HG03196 (cell line): Measurements from ENCODE around the gene B4GALT3.

Source experiments
- ATAC-seq: cut with Tn5 transposase; IDR thresholded peaks from one replicate; pipeline ENCODE4 v1.9.1; 2021; ENCODE audit not compliant: unreplicated experiment

B4GALT3 gene

GRCh38 chr1:161206411-161207140 is 29.3 kb upstream of the B4GALT3 start:
- ATAC-seq = no peak

GRCh38 chr1:161201836-161202712 is 24.8 kb upstream of the B4GALT3 start, which contains the start of gene NDUFS2:
TSS of gene NDUFS2 (plus strand) at chr1:161202367. CDS start at chr1:161202386, 19 bp downstream.
- ATAC-seq = peak; percentile 91

- no peak for ATAC-seq
Observed at GRCh38 chr1:161200992-161201835, 23.9 kb upstream of the B4GALT3 start.

- ATAC-seq = no peak
Observed at GRCh38 chr1:161200421-161200991, 23.2 kb upstream of the B4GALT3 start.

- no peak for ATAC-seq
Observed at GRCh38 chr1:161199506-161200139, 22.3 kb upstream of the B4GALT3 start.

GRCh38 chr1:161198897-161199431 is 21.7 kb upstream of the B4GALT3 start, which contains the start of gene ADAMTS4:
TSS of gene ADAMTS4 (minus strand) at chr1:161199054. CDS start at chr1:161198627, 427 bp downstream.
- no peak for ATAC-seq

- ATAC-seq = no peak
Observed at GRCh38 chr1:161198194-161198896, 21.0 kb upstream of the B4GALT3 start.

GRCh38 chr1:161197560-161198193 is 20.4 kb upstream of the B4GALT3 start:
- no peak for ATAC-seq

GRCh38 chr1:161196521-161197451 is 19.5 kb upstream of the B4GALT3 start:
- no peak for ATAC-seq

- ATAC-seq = no peak
Observed at GRCh38 chr1:161196111-161196510, 18.8 kb upstream of the B4GALT3 start.

GRCh38 chr1:161195171-161195570 is 17.9 kb upstream of the B4GALT3 start:
- no peak for ATAC-seq

GRCh38 chr1:161193561-161194235 is 16.4 kb upstream of the B4GALT3 start:
- ATAC-seq = no peak

GRCh38 chr1:161192476-161193465 is 15.5 kb upstream of the B4GALT3 start:
- ATAC-seq = peak; percentile 55

GRCh38 chr1:161191971-161192370 is 14.7 kb upstream of the B4GALT3 start:
- no peak for ATAC-seq

GRCh38 chr1:161190962-161191521 is 13.7 kb upstream of the B4GALT3 start:
- no peak for ATAC-seq

GRCh38 chr1:161189036-161189435 is 11.7 kb upstream of the B4GALT3 start:
- no peak for ATAC-seq
